CD4-positive, alpha-beta T cell (primary cell): Measurements from ENCODE around the gene STMN3. TPM values are rescaled to one million over a fixed set of nuclear protein-coding genes. Genes with fewer than 3 reads are reported as not detected.

Experiments
- ATAC-seq: fragments of 200-7000 bp; cut with Tn5 transposase; one replicate; pipeline ENCODE4 v1.10.0; 2022; ENCODE audit warnings: mild to moderate bottlenecking; ENCODE audit not compliant: poor library complexity
- CTCF ChIA-PET: fragments of 350-600 bp; sonication (Branson Sonifier 250); formaldehyde crosslinking; loops from one replicate; lab custom pipeline; 2021; ENCODE audit warnings: antibody characterized with exemption, inconsistent platforms; lab: Charles Lee
- POLR2A ChIA-PET: fragments of 350-600 bp; sonication (Branson Sonifier 250); formaldehyde crosslinking; loops from one replicate; lab custom pipeline; 2021; ENCODE audit warnings: antibody characterized with exemption, inconsistent platforms; lab: Charles Lee
- DNase-seq, 14 experiments: peaks; one replicate each; pipeline ENCODE4 v3.0.0-alpha.2; 2013 to 2020; ENCODE audit warnings: mixed read lengths in 2 of 14
- H3K27ac ChIP-seq, 2 donors: one replicate each; pipeline versions ENCODE4 v1.5.1 to v1.7.0; 2013; ENCODE audit warnings: low read length in 2 of 2, low read depth in 1 of 2, mild to moderate bottlenecking in 1 of 2
- H3K27me3 ChIP-seq, 2 experiments: 1 replicate in 1 of 2; 2 replicates in 1 of 2; pipeline versions ENCODE4 v1.6.1 to v1.7.0; 2013; ENCODE audit warnings: low read length in 2 of 2, control low read depth in 1 of 2, mild to moderate bottlenecking in 1 of 2, moderate library complexity in 1 of 2; ENCODE audit not compliant: insufficient read depth in 2 of 2, control insufficient read depth in 1 of 2
- H3K36me3 ChIP-seq: one replicate; pipeline ENCODE4 v1.6.1; 2013; ENCODE audit warnings: low read length, control low read depth; ENCODE audit not compliant: insufficient read depth
- H3K4me1 ChIP-seq: one replicate; pipeline ENCODE4 v1.6.1; 2013; ENCODE audit warnings: low read length, control low read depth; ENCODE audit not compliant: insufficient read depth
- H3K4me3 ChIP-seq: one replicate; pipeline ENCODE4 v1.5.1; 2013; ENCODE audit warnings: mild to moderate bottlenecking, low read length, moderate library complexity
- H3K9me3 ChIP-seq, 2 experiments: 1 replicate in 1 of 2; 2 replicates in 1 of 2; pipeline versions ENCODE4 v1.6.1 to v1.7.0; 2013; ENCODE audit warnings: low read length in 2 of 2, mild to moderate bottlenecking in 2 of 2, control low read depth in 1 of 2, moderate library complexity in 1 of 2; ENCODE audit not compliant: control insufficient read depth in 1 of 2, insufficient read depth in 1 of 2
- H3K27ac Mint-ChIP-seq: one replicate; pipeline ENCODE4 v1.8.0; 2020; ENCODE audit warnings: mixed read lengths
- H3K27me3 Mint-ChIP-seq: one replicate; pipeline ENCODE4 v1.8.0; 2021; ENCODE audit warnings: mixed read lengths
- H3K36me3 Mint-ChIP-seq: one replicate; pipeline ENCODE4 v1.8.0; 2021; ENCODE audit warnings: low read depth, mixed read lengths
- H3K4me1 Mint-ChIP-seq: one replicate; pipeline ENCODE4 v1.8.0; 2021; ENCODE audit warnings: low read depth, mixed read lengths
- H3K4me3 Mint-ChIP-seq: one replicate; pipeline ENCODE4 v1.8.0; 2020; ENCODE audit warnings: mild to moderate bottlenecking, mixed read lengths
- H3K9me3 Mint-ChIP-seq: one replicate; pipeline ENCODE4 v1.8.0; 2020; ENCODE audit warnings: mixed read lengths
- CTCF ChIP-seq: fragments of 200-600 bp; IDR thresholded peaks from one replicate; pipeline ENCODE4 v1.8.0; 2022; ENCODE audit warnings: antibody characterized with exemption, mild to moderate bottlenecking
- intact Hi-C, 2 experiments: fragments of 100-400 bp; cut with DNase I in 1 of 2; cut with micrococcal nuclease in 1 of 2; formaldehyde crosslinking; loops; one replicate each; pipeline versions ENCODE4 v1.15.1 to v1.9.0; 2023 to 2025; cut with DNase I, micrococcal nuclease
- total RNA-seq, 174 experiments: library from RNA in 2 of 174; stranded (reverse) in 2 of 174; gene quantifications; one replicate each; pipeline ENCODE4 v1.2.3 and lab custom pipeline; 2021 to 2026

Gene STMN3
- total RNA-seq, 2 experiments from 2014 or later, result 122 to 127 TPM

DNA sequence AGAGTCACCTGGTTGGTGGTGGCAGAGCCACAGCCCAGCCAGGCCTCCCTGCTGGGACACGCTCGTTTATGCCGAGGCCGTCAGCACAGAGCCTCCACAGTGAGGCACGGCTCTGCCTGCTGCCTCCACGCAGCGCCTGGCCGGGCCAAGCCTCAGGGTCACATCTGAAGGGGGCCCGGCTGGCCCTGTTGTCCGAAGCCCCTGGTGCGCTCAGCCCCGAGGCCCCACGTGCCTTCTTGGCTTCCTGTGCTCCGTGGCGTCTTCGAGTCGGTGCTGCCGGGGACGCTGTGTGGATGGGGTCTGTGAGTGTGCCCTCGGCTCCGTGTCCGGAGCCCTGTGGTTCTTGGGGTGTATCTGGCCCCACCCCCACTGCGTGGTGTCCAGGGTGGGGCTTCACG, 32.9 kb upstream of the STMN3 start:
- no peaks in the 10 kb centered on the region for H3K9me3 Mint-ChIP-seq
- no peaks in the 10 kb centered on the region for H3K4me1 Mint-ChIP-seq
- H3K27me3 Mint-ChIP-seq, result no peaks in the 10 kb centered on the region
- ATAC-seq, result no peak
- Histone ChIP-seq H3K27me3 (no peaks in the 10 kb centered on the region), H3K9me3 (peaks cover 0 to 4% of the 10 kb centered on the region in 2 experiments), H3K27ac (no peak overlapping the region), H3K4me3 (no peak overlapping the region), H3K4me1 (peaks cover 24% of the 10 kb centered on the region), H3K36me3 (no peaks in the 10 kb centered on the region)
- DNase-seq, result no peak
- POLR2A ChIA-PET, result interaction anchor here (1.6 kb wide), 2 partner anchors 11 to 53 kb away, joined by 5 read pairs; partner anchors contain the start of genes SLC2A4RG and TNFRSF6B
- no peak for TF ChIP-seq CTCF
- no peak overlapping the region for H3K4me3 Mint-ChIP-seq
- intact Hi-C loops, result no loop called here
- no peaks in the 10 kb centered on the region for H3K36me3 Mint-ChIP-seq
- no peak overlapping the region for H3K27ac Mint-ChIP-seq
- CTCF ChIA-PET, result no interaction called here

GRCh38 chr20:63685269-63686026, 32.2 kb upstream of the STMN3 start:
- ChIA-PET POLR2A (no interaction called here), CTCF (no interaction called here)
- intact Hi-C loops, result no loop called here
- DNase-seq, result no peak
- peaks cover 24% of the 10 kb centered on the region for H3K4me1 ChIP-seq
- Mint-ChIP-seq H3K36me3 (no peaks in the 10 kb centered on the region), H3K27ac (no peak overlapping the region), H3K9me3 (no peaks in the 10 kb centered on the region), H3K4me1 (no peaks in the 10 kb centered on the region), H3K27me3 (no peaks in the 10 kb centered on the region), H3K4me3 (no peak overlapping the region)
- no peak overlapping the region for H3K27ac ChIP-seq
- TF ChIP-seq CTCF, result no peak
- H3K9me3 ChIP-seq, result peaks cover 0 to 4% of the 10 kb centered on the region in 2 experiments
- H3K4me3 ChIP-seq, result no peak overlapping the region
- H3K27me3 ChIP-seq, result no peaks in the 10 kb centered on the region
- no peak for ATAC-seq
- no peaks in the 10 kb centered on the region for H3K36me3 ChIP-seq

- CTCF ChIA-PET, result no interaction called here
- no peaks in the 10 kb centered on the region for H3K27me3 ChIP-seq
- no peak overlapping the region for H3K27ac Mint-ChIP-seq
- no peaks in the 10 kb centered on the region for H3K4me1 Mint-ChIP-seq
- POLR2A ChIA-PET, result interaction anchor here (1.4 kb wide), 1 partner anchor 24 kb away, joined by 3 read pairs; the partner anchor contains the start of gene RTEL1
- no peaks in the 10 kb centered on the region for H3K27me3 Mint-ChIP-seq
- no peak for TF ChIP-seq CTCF
- peaks cover 0 to 4% of the 10 kb centered on the region in 2 experiments for H3K9me3 ChIP-seq
- DNase-seq, result no peak
- intact Hi-C loops, result no loop called here
- no peak overlapping the region for H3K4me3 Mint-ChIP-seq
- peaks cover 5% of the 10 kb centered on the region for H3K36me3 ChIP-seq
- H3K4me1 ChIP-seq, result peaks cover 17% of the 10 kb centered on the region
- ATAC-seq, result no peak
- H3K9me3 Mint-ChIP-seq, result no peaks in the 10 kb centered on the region
- no peak overlapping the region for H3K27ac ChIP-seq
- no peaks in the 10 kb centered on the region for H3K36me3 Mint-ChIP-seq
- no peak overlapping the region for H3K4me3 ChIP-seq
These were observed 29.3 kb upstream of the STMN3 start for GRCh38 chr20:63682384-63683139.
